ENCODE data around the gene RTN4R.

Gene RTN4R

DNA sequence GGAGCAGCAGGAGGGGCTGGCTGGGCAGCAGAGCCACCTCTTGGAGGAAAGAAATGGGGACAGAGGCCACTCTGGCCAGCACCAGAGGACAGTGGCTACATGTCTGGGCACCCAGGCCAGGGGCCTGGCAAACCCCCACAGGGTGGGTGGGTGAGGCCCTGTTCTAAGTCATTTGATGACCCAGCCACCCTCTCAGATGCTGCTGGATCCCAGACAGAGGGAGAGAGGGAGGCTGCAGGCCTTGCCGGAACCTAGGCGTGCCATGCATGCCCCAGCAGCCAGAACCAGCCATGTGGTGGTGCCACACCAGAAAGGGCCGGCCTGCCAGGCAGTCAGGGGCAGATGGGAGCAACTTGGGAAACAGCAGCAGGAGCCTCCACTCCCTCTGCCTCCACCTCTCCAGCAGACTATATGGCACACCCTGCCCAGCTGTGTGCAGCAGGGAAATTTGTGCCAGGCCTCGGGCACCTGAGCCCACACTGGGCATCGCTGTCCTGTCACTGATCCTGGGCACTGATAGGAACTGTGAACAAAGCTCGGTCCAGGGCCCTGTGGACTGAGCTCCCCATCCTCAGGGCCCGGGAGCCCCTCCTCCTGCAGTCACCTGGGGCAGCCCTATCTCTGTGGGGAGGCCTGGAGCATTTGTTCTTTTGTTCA lies 45.2 kb downstream of the RTN4R start:
- H4K8ac ChIP-seq (ENCODE audit: low read depth, low read length) = no peak overlapping the region
- H2BK15ac ChIP-seq (ENCODE audit: low read length) = peak overlapping the region; percentile 20
- DNase-seq (ENCODE audit: low spot score) = no peak
- H2BK120ac ChIP-seq (ENCODE audit: low read depth, low read length) = no peak overlapping the region
- H2AK5ac ChIP-seq (ENCODE audit: low read depth, low read length) = peak overlapping the region; percentile 81
- H2BK12ac ChIP-seq (ENCODE audit: low read length) = no peak overlapping the region
- peak overlapping the region; percentile 73 for H3K18ac ChIP-seq (ENCODE audit: low read length)
- peak overlapping the region; percentile 20 for H2BK5ac ChIP-seq (ENCODE audit: low read length)
- no peak overlapping the region for H3K27ac ChIP-seq (replicated peaks; ENCODE audit: low read length)
- peak overlapping the region; percentile 47 for H3K23ac ChIP-seq (ENCODE audit: low read depth, low read length, poor library complexity)
- H3K27me3 ChIP-seq (ENCODE audit: control insufficient read depth in 3 of 3, insufficient read depth in 3 of 3, low read depth in 1 of 3, low read length in 3 of 3) = peaks cover 0 to 19% (median 2%) of the 10 kb centered on the region in 3 experiments
- H4K91ac ChIP-seq (ENCODE audit: low read depth, low read length, poor library complexity) = no peak overlapping the region
- no peak overlapping the region for H2AFZ ChIP-seq (ENCODE audit: low read length)
- H3K4me1 ChIP-seq (ENCODE audit: control insufficient read depth in 2 of 2, insufficient read depth in 1 of 2, low read depth in 1 of 2, low read length in 2 of 2) = peaks cover 0 to 12% of the 10 kb centered on the region in 2 donors
- no peak overlapping the region for H3K4me2 ChIP-seq (ENCODE audit: insufficient read depth, low read length, poor library complexity, severe bottlenecking)
- no CpG with 5 or more reads among the region's 7 CpGs for WGBS, 2 donors (ENCODE audit: extremely low coverage in 2 of 2, insufficient read length in 2 of 2, insufficient replicate concordance in 1 of 2)
- peaks cover 6% of the 10 kb centered on the region for H3K79me1 ChIP-seq (ENCODE audit: low read depth, low read length)
- H3K9ac ChIP-seq (ENCODE audit: low read depth, low read length, poor library complexity) = no peak overlapping the region
- peaks cover 8 to 15% of the 10 kb centered on the region in 2 donors for H3K9me3 ChIP-seq (replicated peaks in 1 of 2; ENCODE audit: control insufficient read depth in 2 of 2, insufficient read depth in 1 of 2, low read depth in 1 of 2, low read length in 2 of 2)
- peak overlapping the region; percentile 57 for H3K4ac ChIP-seq (ENCODE audit: low read length)
- no peak overlapping the region for H3K4me3 ChIP-seq (ENCODE audit: low read length in 2 of 2)
- peaks cover 0 to 6% of the 10 kb centered on the region in 2 donors for H3K36me3 ChIP-seq (replicated peaks in 1 of 2; ENCODE audit: control insufficient read depth in 2 of 2, insufficient read depth in 2 of 2, low read length in 2 of 2)
- peak overlapping the region; percentile 4 for H3K14ac ChIP-seq (ENCODE audit: low read length)

DNA sequence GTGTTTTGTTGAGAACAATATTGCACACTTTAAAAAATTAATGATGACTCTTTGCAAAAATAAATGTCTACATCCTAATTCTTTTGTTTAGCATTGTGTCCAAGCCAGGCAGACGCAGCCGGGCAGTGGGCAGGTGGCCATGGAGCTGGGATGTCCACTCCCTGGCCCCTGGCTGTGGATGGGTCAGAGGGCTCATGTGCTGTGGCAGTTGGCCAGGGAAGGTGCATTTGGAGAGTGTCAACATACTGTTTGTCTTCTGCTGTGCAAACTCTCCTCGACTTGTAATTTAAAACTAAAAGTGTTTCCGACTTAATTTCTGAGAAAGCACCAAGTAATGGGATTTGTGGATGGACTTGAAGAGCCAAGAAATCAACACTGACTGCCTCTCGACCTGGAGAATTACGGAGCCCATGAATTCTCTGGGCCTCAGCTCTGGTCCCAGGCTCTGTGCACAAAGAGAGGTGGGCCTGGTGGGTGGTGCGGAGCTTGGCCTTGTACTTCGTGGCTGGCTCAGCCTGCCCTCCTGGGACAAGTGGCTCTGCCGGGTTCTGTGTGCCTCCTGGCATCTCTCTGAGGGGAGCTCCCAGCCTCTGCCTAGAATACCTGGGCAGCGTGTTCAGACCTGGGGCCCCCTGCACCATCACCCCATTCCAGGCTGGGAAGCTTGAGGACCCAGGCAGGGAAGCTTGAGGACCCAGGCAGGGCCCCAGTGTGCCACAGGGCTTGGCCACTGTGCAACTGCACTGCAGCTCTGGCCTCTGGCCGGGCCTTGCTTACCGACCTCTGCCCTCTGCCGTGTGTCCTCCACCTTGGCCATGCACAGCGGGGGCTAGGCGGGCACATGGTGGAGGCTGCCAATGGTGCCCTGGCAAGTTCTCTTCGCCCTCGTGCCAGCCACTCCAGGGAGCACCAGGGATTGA lies 46.4 kb downstream of the RTN4R start:
- H3K9me3 ChIP-seq (replicated peaks in 1 of 2; ENCODE audit: control insufficient read depth in 2 of 2, insufficient read depth in 1 of 2, low read depth in 1 of 2, low read length in 2 of 2) = peaks cover 8 to 15% of the 10 kb centered on the region in 2 donors
- H3K36me3 ChIP-seq (replicated peaks in 1 of 2; ENCODE audit: control insufficient read depth in 2 of 2, insufficient read depth in 2 of 2, low read length in 2 of 2) = peaks cover 0 to 6% of the 10 kb centered on the region in 2 donors
- no peak overlapping the region for H3K14ac ChIP-seq (ENCODE audit: low read length)
- H4K91ac ChIP-seq (ENCODE audit: low read depth, low read length, poor library complexity) = no peak overlapping the region
- H2BK15ac ChIP-seq (ENCODE audit: low read length) = no peak overlapping the region
- no peak overlapping the region for H2AK5ac ChIP-seq (ENCODE audit: low read depth, low read length)
- no peak overlapping the region for H2AFZ ChIP-seq (ENCODE audit: low read length)
- H4K8ac ChIP-seq (ENCODE audit: low read depth, low read length) = no peak overlapping the region
- H2BK5ac ChIP-seq (ENCODE audit: low read length) = no peak overlapping the region
- peaks cover 0 to 15% (median 2%) of the 10 kb centered on the region in 3 experiments for H3K27me3 ChIP-seq (ENCODE audit: control insufficient read depth in 3 of 3, insufficient read depth in 3 of 3, low read depth in 1 of 3, low read length in 3 of 3)
- no peak for DNase-seq (ENCODE audit: low spot score)
- H3K23ac ChIP-seq (ENCODE audit: low read depth, low read length, poor library complexity) = no peak overlapping the region
- H3K27ac ChIP-seq (replicated peaks; ENCODE audit: low read length) = no peak overlapping the region
- no peak overlapping the region for H2BK120ac ChIP-seq (ENCODE audit: low read depth, low read length)
- no peak overlapping the region for H3K4ac ChIP-seq (ENCODE audit: low read length)
- no peak overlapping the region for H2BK12ac ChIP-seq (ENCODE audit: low read length)
- H3K9ac ChIP-seq (ENCODE audit: low read depth, low read length, poor library complexity) = no peak overlapping the region
- H3K4me2 ChIP-seq (ENCODE audit: insufficient read depth, low read length, poor library complexity, severe bottlenecking) = no peak overlapping the region
- no peak overlapping the region for H3K4me3 ChIP-seq (ENCODE audit: low read length in 2 of 2)
- no peak overlapping the region for H3K18ac ChIP-seq (ENCODE audit: low read length)
- WGBS, 2 donors (ENCODE audit: extremely low coverage in 2 of 2, insufficient read length in 2 of 2, insufficient replicate concordance in 1 of 2) = no CpG with 5 or more reads among the region's 17 CpGs
- H3K79me1 ChIP-seq (ENCODE audit: low read depth, low read length) = peaks cover 6% of the 10 kb centered on the region
- H3K4me1 ChIP-seq (ENCODE audit: control insufficient read depth in 2 of 2, insufficient read depth in 1 of 2, low read depth in 1 of 2, low read length in 2 of 2) = peaks cover 0 to 12% of the 10 kb centered on the region in 2 donors

DNA sequence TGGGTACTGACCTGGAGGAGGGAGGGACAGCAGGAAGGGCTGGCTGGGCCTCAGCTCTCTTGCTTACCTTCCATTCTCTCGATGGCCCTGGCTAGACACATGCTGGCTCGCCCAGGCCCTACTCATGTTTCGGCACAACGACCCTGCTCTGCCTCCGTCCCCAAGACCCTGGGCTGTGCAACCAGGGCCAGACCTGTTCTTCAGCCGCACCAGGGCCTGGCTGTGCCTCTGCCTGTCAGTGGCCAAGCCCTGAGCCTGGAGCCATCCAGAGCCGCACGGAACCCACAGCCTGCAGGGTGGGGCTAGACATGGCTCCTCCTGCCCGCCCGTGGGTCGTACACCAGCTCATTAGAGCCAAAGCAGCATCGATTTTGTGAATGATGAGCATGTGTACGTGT lies 47.5 kb downstream of the RTN4R start:
- no peak overlapping the region for H2AFZ ChIP-seq (ENCODE audit: low read length)
- H2AK5ac ChIP-seq (ENCODE audit: low read depth, low read length) = peak overlapping the region; percentile 78
- H3K23ac ChIP-seq (ENCODE audit: low read depth, low read length, poor library complexity) = peak overlapping the region; percentile 78
- no peak overlapping the region for H2BK12ac ChIP-seq (ENCODE audit: low read length)
- H3K9me3 ChIP-seq (replicated peaks in 1 of 2; ENCODE audit: control insufficient read depth in 2 of 2, insufficient read depth in 1 of 2, low read depth in 1 of 2, low read length in 2 of 2) = peaks cover 8 to 13% of the 10 kb centered on the region in 2 donors
- no peak overlapping the region for H3K27ac ChIP-seq (replicated peaks; ENCODE audit: low read length)
- H3K4me1 ChIP-seq (ENCODE audit: control insufficient read depth in 2 of 2, insufficient read depth in 1 of 2, low read depth in 1 of 2, low read length in 2 of 2) = peaks cover 0 to 9% of the 10 kb centered on the region in 2 donors
- no peak overlapping the region for H3K4me3 ChIP-seq (ENCODE audit: low read length in 2 of 2)
- H3K18ac ChIP-seq (ENCODE audit: low read length) = peak overlapping the region; percentile 76
- H2BK5ac ChIP-seq (ENCODE audit: low read length) = peak overlapping the region; percentile 44
- no peak overlapping the region for H3K4me2 ChIP-seq (ENCODE audit: insufficient read depth, low read length, poor library complexity, severe bottlenecking)
- H3K79me1 ChIP-seq (ENCODE audit: low read depth, low read length) = peaks cover 4% of the 10 kb centered on the region
- H3K27me3 ChIP-seq (ENCODE audit: control insufficient read depth in 3 of 3, insufficient read depth in 3 of 3, low read depth in 1 of 3, low read length in 3 of 3) = peaks cover 0 to 13% (median 2%) of the 10 kb centered on the region in 3 experiments
- H3K36me3 ChIP-seq (replicated peaks in 1 of 2; ENCODE audit: control insufficient read depth in 2 of 2, insufficient read depth in 2 of 2, low read length in 2 of 2) = peaks cover 0 to 6% of the 10 kb centered on the region in 2 donors
- H4K91ac ChIP-seq (ENCODE audit: low read depth, low read length, poor library complexity) = peak overlapping the region; percentile 76
- H4K8ac ChIP-seq (ENCODE audit: low read depth, low read length) = peak overlapping the region; percentile 87
- H3K4ac ChIP-seq (ENCODE audit: low read length) = no peak overlapping the region
- no peak overlapping the region for H3K14ac ChIP-seq (ENCODE audit: low read length)
- whole genome bisulfite sequencing, 2 donors (ENCODE audit: extremely low coverage in 2 of 2, insufficient read length in 2 of 2, insufficient replicate concordance in 1 of 2) = no CpG with 5 or more reads among the region's 13 CpGs
- H2BK15ac ChIP-seq (ENCODE audit: low read length) = peak overlapping the region; percentile 70
- no peak for DNase-seq (ENCODE audit: low spot score)
- H2BK120ac ChIP-seq (ENCODE audit: low read depth, low read length) = peak overlapping the region; percentile 65
- peak overlapping the region; percentile 52 for H3K9ac ChIP-seq (ENCODE audit: low read depth, low read length, poor library complexity)
